ENCODE data around the gene CD40. TPM values are rescaled to one million over a fixed set of nuclear protein-coding genes. Genes with fewer than 3 reads are reported as not detected.

Gene CD40
- total RNA-seq, 1 experiment from 2014 or later = 14.1 TPM

DNA sequence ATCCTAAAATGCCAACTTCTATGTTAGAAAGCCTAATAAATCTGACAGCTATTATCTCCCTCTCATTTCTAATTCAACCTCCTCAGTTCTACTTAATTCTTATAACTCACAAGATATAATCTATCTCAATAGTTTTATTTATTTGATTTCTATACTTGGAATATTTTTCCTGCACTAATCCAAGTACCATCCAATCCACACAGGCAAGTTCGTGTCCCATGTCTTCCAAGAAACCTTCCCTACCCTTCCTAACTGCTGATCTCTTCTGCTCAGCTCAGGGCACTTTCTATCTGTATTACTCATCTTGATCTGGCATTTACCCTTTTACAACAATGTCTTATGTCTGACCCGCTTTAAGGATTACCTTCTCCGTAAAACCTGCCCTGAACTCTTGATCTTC lies 46.5 kb upstream of the CD40 start:
- no peak for DNase-seq (ENCODE audit: low read depth, low spot score)
- Histone ChIP-seq H3K9me3 (ENCODE audit: control insufficient read depth, insufficient read depth, low read depth, low read length) (no peaks in the 10 kb centered on the region), H3K4me1 (ENCODE audit: control insufficient read depth, insufficient read depth, low read length) (no peaks in the 10 kb centered on the region), H3K27me3 (ENCODE audit: control insufficient read depth, insufficient read depth, low read length) (no peaks in the 10 kb centered on the region), H3K36me3 (ENCODE audit: control insufficient read depth, insufficient read depth, low read length) (peaks cover 11% of the 10 kb centered on the region), H3K27ac (ENCODE audit: low read length) (no peak overlapping the region), H3K4me3 (ENCODE audit: low read depth in 2 of 2, low read length in 2 of 2) (no peak overlapping the region)
- no TSS peak for BruUV-seq (replicated peaks)
- CTCF ChIA-PET = no interaction called here
- POLR2A ChIA-PET = no interaction called here
- in situ Hi-C loops (cut with HindIII; ENCODE audit: low pct_unique_long_range_greater_than_20kb, low sequenced_read_pairs) (no loop called here), intact Hi-C loops (cut with micrococcal nuclease; ENCODE audit: unreplicated experiment) (no loop called here)
- TF ChIP-seq, protein P1, sequence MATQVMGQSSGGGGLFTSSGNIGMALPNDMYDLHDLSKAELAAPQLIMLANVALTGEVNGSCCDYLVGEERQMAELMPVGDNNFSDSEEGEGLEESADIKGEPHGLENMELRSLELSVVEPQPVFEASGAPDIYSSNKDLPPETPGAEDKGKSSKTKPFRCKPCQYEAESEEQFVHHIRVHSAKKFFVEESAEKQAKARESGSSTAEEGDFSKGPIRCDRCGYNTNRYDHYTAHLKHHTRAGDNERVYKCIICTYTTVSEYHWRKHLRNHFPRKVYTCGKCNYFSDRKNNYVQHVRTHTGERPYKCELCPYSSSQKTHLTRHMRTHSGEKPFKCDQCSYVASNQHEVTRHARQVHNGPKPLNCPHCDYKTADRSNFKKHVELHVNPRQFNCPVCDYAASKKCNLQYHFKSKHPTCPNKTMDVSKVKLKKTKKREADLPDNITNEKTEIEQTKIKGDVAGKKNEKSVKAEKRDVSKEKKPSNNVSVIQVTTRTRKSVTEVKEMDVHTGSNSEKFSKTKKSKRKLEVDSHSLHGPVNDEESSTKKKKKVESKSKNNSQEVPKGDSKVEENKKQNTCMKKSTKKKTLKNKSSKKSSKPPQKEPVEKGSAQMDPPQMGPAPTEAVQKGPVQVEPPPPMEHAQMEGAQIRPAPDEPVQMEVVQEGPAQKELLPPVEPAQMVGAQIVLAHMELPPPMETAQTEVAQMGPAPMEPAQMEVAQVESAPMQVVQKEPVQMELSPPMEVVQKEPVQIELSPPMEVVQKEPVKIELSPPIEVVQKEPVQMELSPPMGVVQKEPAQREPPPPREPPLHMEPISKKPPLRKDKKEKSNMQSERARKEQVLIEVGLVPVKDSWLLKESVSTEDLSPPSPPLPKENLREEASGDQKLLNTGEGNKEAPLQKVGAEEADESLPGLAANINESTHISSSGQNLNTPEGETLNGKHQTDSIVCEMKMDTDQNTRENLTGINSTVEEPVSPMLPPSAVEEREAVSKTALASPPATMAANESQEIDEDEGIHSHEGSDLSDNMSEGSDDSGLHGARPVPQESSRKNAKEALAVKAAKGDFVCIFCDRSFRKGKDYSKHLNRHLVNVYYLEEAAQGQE (IDR thresholded peaks at IDR 0.05; ENCODE audit: insufficient read depth in 1 of 2, low read depth in 2 of 2, low read length in 1 of 2) = no peak
- TF ChIP-seq, protein P2, sequence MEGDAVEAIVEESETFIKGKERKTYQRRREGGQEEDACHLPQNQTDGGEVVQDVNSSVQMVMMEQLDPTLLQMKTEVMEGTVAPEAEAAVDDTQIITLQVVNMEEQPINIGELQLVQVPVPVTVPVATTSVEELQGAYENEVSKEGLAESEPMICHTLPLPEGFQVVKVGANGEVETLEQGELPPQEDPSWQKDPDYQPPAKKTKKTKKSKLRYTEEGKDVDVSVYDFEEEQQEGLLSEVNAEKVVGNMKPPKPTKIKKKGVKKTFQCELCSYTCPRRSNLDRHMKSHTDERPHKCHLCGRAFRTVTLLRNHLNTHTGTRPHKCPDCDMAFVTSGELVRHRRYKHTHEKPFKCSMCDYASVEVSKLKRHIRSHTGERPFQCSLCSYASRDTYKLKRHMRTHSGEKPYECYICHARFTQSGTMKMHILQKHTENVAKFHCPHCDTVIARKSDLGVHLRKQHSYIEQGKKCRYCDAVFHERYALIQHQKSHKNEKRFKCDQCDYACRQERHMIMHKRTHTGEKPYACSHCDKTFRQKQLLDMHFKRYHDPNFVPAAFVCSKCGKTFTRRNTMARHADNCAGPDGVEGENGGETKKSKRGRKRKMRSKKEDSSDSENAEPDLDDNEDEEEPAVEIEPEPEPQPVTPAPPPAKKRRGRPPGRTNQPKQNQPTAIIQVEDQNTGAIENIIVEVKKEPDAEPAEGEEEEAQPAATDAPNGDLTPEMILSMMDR (IDR thresholded peaks at IDR 0.05) = no peak
- TF ChIP-seq POLR2AphosphoS5 (IDR thresholded peaks at IDR 0.05; ENCODE audit: low read depth, low read length) (no peak), SIN3A (IDR thresholded peaks at IDR 0.05; ENCODE audit: borderline replicate concordance, insufficient read depth, low read depth, low read length) (no peak), TCF7L2 (IDR thresholded peaks at IDR 0.05; ENCODE audit: low read depth, low read length) (no peak)
- ATAC-seq = no peak

DNA sequence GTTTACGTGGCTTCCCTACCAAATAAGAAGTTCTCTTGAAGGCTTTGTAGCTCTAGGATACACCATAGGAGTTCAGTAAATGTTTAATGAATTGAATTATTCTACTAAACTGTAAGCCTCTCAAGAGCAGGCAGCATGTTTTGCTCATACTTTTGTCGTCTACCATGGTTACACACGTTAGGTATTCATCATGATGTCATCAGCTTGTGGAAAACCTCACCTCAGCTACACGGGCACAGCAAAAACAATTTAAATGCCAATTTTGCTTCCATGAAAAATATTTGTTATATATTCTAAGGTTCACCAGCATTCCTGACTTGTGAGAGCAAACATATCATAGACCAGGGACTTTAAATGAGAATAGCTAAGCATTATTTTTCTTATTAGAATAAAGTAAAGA lies 45.1 kb upstream of the CD40 start:
- Histone ChIP-seq H3K4me3 (ENCODE audit: low read depth in 2 of 2, low read length in 2 of 2) (no peak overlapping the region), H3K9me3 (ENCODE audit: control insufficient read depth, insufficient read depth, low read depth, low read length) (no peaks in the 10 kb centered on the region), H3K36me3 (ENCODE audit: control insufficient read depth, insufficient read depth, low read length) (peaks cover 8% of the 10 kb centered on the region), H3K27ac (ENCODE audit: low read length) (no peak overlapping the region), H3K4me1 (ENCODE audit: control insufficient read depth, insufficient read depth, low read length) (no peaks in the 10 kb centered on the region), H3K27me3 (ENCODE audit: control insufficient read depth, insufficient read depth, low read length) (no peaks in the 10 kb centered on the region)
- DNase-seq (ENCODE audit: low read depth, low spot score) = no peak
- CTCF ChIA-PET = interaction anchor here (0.6 kb wide), 1 partner anchor 263 kb away, joined by 5 read pairs; no protein-coding TSS in a partner anchor
- ATAC-seq = no peak
- TF ChIP-seq, protein P2 (IDR thresholded peaks at IDR 0.05) = no peak
- TF ChIP-seq POLR2AphosphoS5 (IDR thresholded peaks at IDR 0.05; ENCODE audit: low read depth, low read length) = no peak
- POLR2A ChIA-PET = interaction anchor here (0.6 kb wide), 1 partner anchor 100 kb away, joined by 4 read pairs; no protein-coding TSS in a partner anchor
- no TSS peak for BruUV-seq (replicated peaks)
- intact Hi-C loops (cut with micrococcal nuclease; ENCODE audit: unreplicated experiment) (no loop called here), in situ Hi-C loops (cut with HindIII; ENCODE audit: low pct_unique_long_range_greater_than_20kb, low sequenced_read_pairs) (no loop called here)
